A549 (cell line): ENCODE results near the gene ARPC5L. TPM values are rescaled to one million over a fixed set of nuclear protein-coding genes. Genes with fewer than 3 reads are reported as not detected.

Experiments
- ATAC-seq, 2 experiments: fragments of 200-7000 bp in 1 of 2; fragments of >200 bp in 1 of 2; cut with Nextera tagmentation in 1 of 2; cut with Tn5 transposase in 1 of 2; 3 replicates each; pipeline versions ENCODE4 v1.8.0 to v1.9.1; 2018 to 2020; ENCODE audit warnings: mild to moderate bottlenecking in 1 of 2, moderate library complexity in 1 of 2
- CTCF ChIA-PET: fragments of 300-600 bp; sonication (Branson Sonifier 250); formaldehyde crosslinking; extraction: SDS; loops from one replicate; lab custom pipeline; 2021; ENCODE audit warnings: antibody characterized with exemption, inconsistent platforms; lab: Yijun Ruan, JAX
- POLR2A ChIA-PET: fragments of 350-600 bp; formaldehyde crosslinking; extraction: SDS; loops from one replicate; lab custom pipeline; 2021; ENCODE audit warnings: antibody characterized with exemption, inconsistent platforms; lab: Yijun Ruan, JAX
- DNase-seq, 2 experiments: peaks; one replicate each; pipeline versions ENCODE4 v3.0.0 to v3.0.0-alpha.2; 2011 to 2016; ENCODE audit warnings: low read depth in 1 of 2, low spot score in 1 of 2
- FAIRE-seq: peaks from 2 replicates; lab custom pipeline; 2011; peaks lifted over from hg19 to GRCh38; lab: Jason Lieb, UNC
- H3K27ac ChIP-seq, 2 experiments: fragments of >200 bp; sonication (Bioruptor Twin); formaldehyde crosslinking; 3 replicates each; pipeline ENCODE4 v1.5.1; 2016 to 2017
- H3K4me1 ChIP-seq: fragments of >200 bp; sonication (Bioruptor Twin); formaldehyde crosslinking; 3 replicates; pipeline ENCODE4 v1.6.1; 2016
- H3K4me2 ChIP-seq: fragments of >200 bp; sonication (Bioruptor Twin); formaldehyde crosslinking; 3 replicates; pipeline ENCODE4 v1.6.1; 2016
- H3K4me3 ChIP-seq: fragments of >200 bp; sonication (Bioruptor Twin); formaldehyde crosslinking; 3 replicates; pipeline ENCODE4 v1.5.1; 2016
- H3K9me3 ChIP-seq: fragments of >200 bp; sonication (Bioruptor Twin); formaldehyde crosslinking; 3 replicates; pipeline ENCODE4 v1.6.1; 2016
- BCL3 ChIP-seq: fragments of >200 bp; sonication (Bioruptor Twin); formaldehyde crosslinking; IDR thresholded peaks from 3 replicates; pipeline ENCODE4 v1.6.1; 2016
- CHD4 ChIP-seq: fragments of 200-600 bp; sonication (generic); IDR thresholded peaks from 2 replicates; pipeline ENCODE4 v1.6.1; 2016; ENCODE audit warnings: antibody characterized with exemption, mild to moderate bottlenecking, borderline replicate concordance
- EHMT2 ChIP-seq: fragments of 200-600 bp; sonication (generic); IDR thresholded peaks from 2 replicates; pipeline ENCODE4 v1.6.1; 2016; ENCODE audit warnings: antibody characterized with exemption, low read depth, mild to moderate bottlenecking, moderate library complexity
- EP300 ChIP-seq, 2 experiments: fragments of >200 bp; sonication (Bioruptor Twin); formaldehyde crosslinking; IDR thresholded peaks; 2 replicates in 1 of 2; 3 replicates in 1 of 2; pipeline ENCODE4 v1.6.1; 2016 to 2017
- ESRRA ChIP-seq: fragments of 150-350 bp; IDR thresholded peaks from 2 replicates; pipeline ENCODE4 v1.6.1; 2014; ENCODE audit warnings: mild to moderate bottlenecking, low read length, borderline replicate concordance
- FOSL2 ChIP-seq, 2 experiments: fragments of 450-650 bp in 1 of 2; fragments of >200 bp in 1 of 2; sonication (Bioruptor Twin) in 1 of 2; formaldehyde crosslinking; IDR thresholded peaks; 2 replicates each; pipeline versions ENCODE4 v1.5.0 to v1.6.1; 2016 to 2020; ENCODE audit warnings: mild to moderate bottlenecking in 1 of 2, moderate library complexity in 1 of 2
- GATA3 ChIP-seq: IDR thresholded peaks from 2 replicates; pipeline ENCODE4 v1.6.1; 2012; ENCODE audit warnings: borderline replicate concordance
- HES2 ChIP-seq: fragments of >200 bp; sonication (Bioruptor Twin); formaldehyde crosslinking; IDR thresholded peaks from 2 replicates; pipeline ENCODE4 v1.6.1; 2016
- HEYL ChIP-seq: fragments of 250-450 bp; sonication (Bioruptor Pico); IDR thresholded peaks from 2 replicates; pipeline ENCODE4 v1.8.0; 2021; ENCODE audit warnings: mild to moderate bottlenecking, moderate library complexity
- HOXB13 ChIP-seq: fragments of 250-450 bp; sonication (Bioruptor Pico); IDR thresholded peaks from 2 replicates; pipeline ENCODE4 v1.5.0; 2020; ENCODE audit warnings: low read depth, mild to moderate bottlenecking, moderate library complexity
- JUNB ChIP-seq: fragments of >200 bp; sonication (Bioruptor Twin); formaldehyde crosslinking; IDR thresholded peaks from 2 replicates; pipeline ENCODE4 v1.6.1; 2016
- KDM1A ChIP-seq: fragments of 200-600 bp; sonication (generic); IDR thresholded peaks from 2 replicates; pipeline ENCODE4 v1.6.1; 2016; ENCODE audit warnings: low read depth, mild to moderate bottlenecking
- KDM5A ChIP-seq: fragments of 200-600 bp; sonication (generic); IDR thresholded peaks from 2 replicates; pipeline ENCODE4 v1.6.1; 2016; ENCODE audit warnings: antibody characterized with exemption, mild to moderate bottlenecking
- PBX3 ChIP-seq: IDR thresholded peaks from 2 replicates; pipeline ENCODE4 v1.6.1; 2012
- PHF8 ChIP-seq: fragments of 200-600 bp; sonication (generic); IDR thresholded peaks from 2 replicates; pipeline ENCODE4 v1.6.1; 2016; ENCODE audit warnings: low read depth, mild to moderate bottlenecking, antibody characterized with exemption, moderate library complexity, borderline replicate concordance
- POLR2AphosphoS2 ChIP-seq: conservative IDR thresholded peaks from 2 replicates; pipeline ENCODE4 v1.6.1; 2012; ENCODE audit warnings: low read length, improper control_type of control experiment, inconsistent platforms
- RARB ChIP-seq: fragments of 250-450 bp; sonication (Bioruptor Pico); IDR thresholded peaks from 2 replicates; pipeline ENCODE4 v1.8.0; 2021; ENCODE audit warnings: mild to moderate bottlenecking, moderate library complexity
- SMC3 ChIP-seq: fragments of >200 bp; sonication (Bioruptor Twin); formaldehyde crosslinking; IDR thresholded peaks from 3 replicates; pipeline ENCODE4 v1.6.1; 2018; ENCODE audit warnings: inconsistent platforms
- SREBF2 ChIP-seq: fragments of 450-650 bp; IDR thresholded peaks from 2 replicates; pipeline ENCODE4 v1.6.1; 2014; ENCODE audit warnings: mild to moderate bottlenecking, moderate library complexity
- USF2 ChIP-seq: fragments of 450-650 bp; IDR thresholded peaks from 2 replicates; pipeline ENCODE4 v1.6.1; 2014; ENCODE audit warnings: antibody characterized with exemption
- ZNF302 ChIP-seq: fragments of 250-450 bp; sonication (Bioruptor Pico); IDR thresholded peaks from 2 replicates; pipeline ENCODE4 v1.9.0; 2021; ENCODE audit warnings: inconsistent platforms, mild to moderate bottlenecking, moderate library complexity
- WGBS: methylation state at CpG from one replicate; pipeline ENCODE4 v1.1.6; 2017; ENCODE audit errors: missing lambda C conversion rate; 5-methylcytosine and 5-hydroxymethylcytosine counted together
- polyA plus RNA-seq, 4 experiments: library from polyadenylated mRNA; depleted of rRNA in 3 of 4; stranded (reverse); fragments of >200 nt; fragmentation: RNase III in 1 of 4; extraction: RNeasy Plus Mini Kit Qiagen cat#74134 plus additional on column Dnase treatment in 1 of 4; gene quantifications; 2 replicates in 3 of 4; 3 replicates in 1 of 4; pipeline ENCODE4 v1.2.3, GENCODE V29; 2011 to 2017
- TF ChIP-seq, protein P1 (sequence below): fragments of 200-600 bp; sonication (generic); IDR thresholded peaks from 2 replicates; pipeline ENCODE4 v1.6.1; 2016; ENCODE audit warnings: antibody characterized with exemption, mild to moderate bottlenecking, moderate library complexity

ARPC5L gene
- polyA plus RNA-seq, 2 of the 4 experiments (the other 2 are of a cell fraction): 59.4 to 62.8 TPM

- H3K4me2 ChIP-seq: peak overlapping the region; percentile 53
- ATAC-seq (no peak), DNase-seq (peak in 1 of 2 experiments; percentile 77)
- CTCF ChIA-PET: interaction anchor here (5.5 to 43.0 kb wide), 4 partner anchors 14 to 63 kb away, joined by 84 to 2512 read pairs (median 292); partner anchors contain the start of genes ARPC5L, NR6A1, OLFML2A and RPL35
- peaks cover 20% of the 10 kb centered on the region for H3K4me1 ChIP-seq
- TF ChIP-seq EP300 (IDR thresholded peaks at IDR 0.05) (peak in 1 of 2 experiments; percentile 15; a peak in 1 of 5 replicates), FOSL2 (IDR thresholded peaks at IDR 0.05) (no peak), FOSL2 (CRISPR knock-in tag; IDR thresholded peaks at IDR 0.05) (no peak), KDM5A (no peak), HES2 (no peak)
- TF ChIP-seq, all 56 proteins: peak for 1
- POLR2A ChIA-PET: interaction anchor here (0.8 to 0.9 kb wide), 2 partner anchors 11 to 18 kb away, joined by 3 read pairs; no protein-coding TSS in a partner anchor
- FAIRE-seq: peak; percentile 81
- no peaks in the 10 kb centered on the region for H3K9me3 ChIP-seq
- 47% methylated on average over 10 of the region's 10 CpGs for WGBS
- no peak overlapping the region for H3K4me3 ChIP-seq
- H3K27ac ChIP-seq: peak overlapping the region; percentile 50 to 70; a peak in 5 of 6 replicates
Measured at GRCh38 chr9:124849801-124850200, 12.1 kb upstream of the ARPC5L start.

- no peak for DNase-seq
- Histone ChIP-seq H3K4me3 (peak overlapping the region; percentile 45; the same call in 2 of the 3 replicates), H3K4me1 (peaks cover 23% of the 10 kb centered on the region), H3K9me3 (no peaks in the 10 kb centered on the region), H3K4me2 (peak overlapping the region; percentile 86), H3K27ac (peak overlapping the region; percentile 53 to 81)
- CTCF ChIA-PET: interaction anchor here (0.6 to 43.0 kb wide), 37 partner anchors 12 to 532 kb away, joined by 3 to 2512 read pairs (median 6); partner anchors contain the start of genes ARPC5L, NR6A1, OLFML2A and RPL35
- WGBS: 72% methylated on average over 13 of the region's 13 CpGs
- POLR2A ChIA-PET: interaction anchor here (0.6 to 5.5 kb wide), 8 partner anchors 10 to 389 kb away, joined by 3 to 52 read pairs (median 4); partner anchors contain the start of genes ARPC5L, HSPA5, NR6A1 and OLFML2A
- TF ChIP-seq GATA3 (no peak), HOXB13 (CRISPR knock-in tag) (no peak), SREBF2 (no peak)
- ATAC-seq: peak in 1 of 2 experiments; percentile 0; a peak in 1 of 6 replicates
- FAIRE-seq: no peak
Measured at GRCh38 chr9:124852121-124852828, 9.7 kb upstream of the ARPC5L start.

DNA sequence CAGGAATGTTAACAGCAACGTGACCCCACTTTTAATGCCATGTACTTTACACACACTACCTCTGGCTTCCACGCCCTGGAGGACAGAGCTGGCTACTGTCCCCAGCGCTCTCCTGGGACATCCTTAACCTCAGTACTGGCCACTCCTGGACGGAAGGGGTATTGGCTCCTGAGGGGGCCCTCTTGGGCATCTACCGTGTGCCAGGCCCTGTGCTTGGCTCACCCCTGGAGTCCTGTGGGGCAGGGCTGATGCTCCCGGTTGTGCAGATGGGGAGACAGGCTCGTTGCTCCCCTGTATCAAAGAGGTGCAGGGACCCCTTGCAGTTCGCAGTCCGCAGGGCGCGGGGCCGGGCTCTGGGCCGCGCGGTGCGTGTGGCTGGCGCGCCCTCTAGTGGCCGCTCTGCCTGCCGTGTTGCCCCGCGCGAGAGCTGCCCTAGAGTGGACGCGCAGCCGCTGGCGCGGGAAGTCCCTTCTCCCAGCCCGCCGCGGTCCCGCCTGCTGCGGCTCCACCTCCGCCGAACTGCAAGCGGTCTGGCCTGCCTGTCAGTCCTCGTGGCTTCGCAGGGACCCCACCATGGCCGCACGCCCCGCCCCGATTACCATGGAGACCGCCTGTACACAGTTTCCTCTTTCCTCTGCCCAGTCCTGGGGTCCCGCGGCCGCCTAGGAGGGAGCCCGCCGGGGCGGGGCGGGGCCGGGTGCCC is 8.9 kb upstream of the ARPC5L start, which contains the start of gene WDR38:
Gene WDR38, plus strand, starts transcription at position 632 of the 703 bp plus-strand sequence. CDS start 72 bp downstream, outside the sequence.
- peak; percentile 73 to 85 for ATAC-seq
- Histone ChIP-seq H3K4me3 (peak within 1 kb of the TSS; percentile 45), H3K4me1 (peaks cover 30% of the 10 kb centered on the region), H3K9me3 (no peaks in the 10 kb centered on the region), H3K27ac (peak within 1 kb of the TSS; percentile 53 to 81), H3K4me2 (peak within 1 kb of the TSS; percentile 86)
- FAIRE-seq: peak; percentile 36
- DNase-seq: peak; percentile 87 to 98
- POLR2A ChIA-PET: interaction anchor here (1.0 to 5.5 kb wide), 7 partner anchors 9 to 389 kb away, joined by 3 to 52 read pairs (median 4); partner anchors contain the start of genes ARPC5L, HSPA5, NR6A1 and OLFML2A
- CTCF ChIA-PET: interaction anchor here (0.6 to 43.0 kb wide), 56 partner anchors 11 to 531 kb away, joined by 3 to 2512 read pairs (median 4); partner anchors contain the start of genes ARPC5L, NR6A1, OLFML2A and RPL35
- WGBS: 1% methylated on average over 25 of the region's 51 CpGs
- TF ChIP-seq SMC3 (peak; percentile 100), USF2 (no peak), ZNF302 (CRISPR knock-in tag) (no peak), KDM5A (peak; percentile 98), HEYL (CRISPR knock-in tag) (no peak), RARB (CRISPR knock-in tag) (no peak), HOXB13 (CRISPR knock-in tag) (no peak), KDM1A (no peak), EP300 (IDR thresholded peaks at IDR 0.05) (no peak), PHF8 (no peak), POLR2AphosphoS2 (no peak), EHMT2 (no peak), BCL3 (no peak), PBX3 (no peak), CHD4 (no peak), ESRRA (no peak), JUNB (no peak)
- TF ChIP-seq, protein P1, sequence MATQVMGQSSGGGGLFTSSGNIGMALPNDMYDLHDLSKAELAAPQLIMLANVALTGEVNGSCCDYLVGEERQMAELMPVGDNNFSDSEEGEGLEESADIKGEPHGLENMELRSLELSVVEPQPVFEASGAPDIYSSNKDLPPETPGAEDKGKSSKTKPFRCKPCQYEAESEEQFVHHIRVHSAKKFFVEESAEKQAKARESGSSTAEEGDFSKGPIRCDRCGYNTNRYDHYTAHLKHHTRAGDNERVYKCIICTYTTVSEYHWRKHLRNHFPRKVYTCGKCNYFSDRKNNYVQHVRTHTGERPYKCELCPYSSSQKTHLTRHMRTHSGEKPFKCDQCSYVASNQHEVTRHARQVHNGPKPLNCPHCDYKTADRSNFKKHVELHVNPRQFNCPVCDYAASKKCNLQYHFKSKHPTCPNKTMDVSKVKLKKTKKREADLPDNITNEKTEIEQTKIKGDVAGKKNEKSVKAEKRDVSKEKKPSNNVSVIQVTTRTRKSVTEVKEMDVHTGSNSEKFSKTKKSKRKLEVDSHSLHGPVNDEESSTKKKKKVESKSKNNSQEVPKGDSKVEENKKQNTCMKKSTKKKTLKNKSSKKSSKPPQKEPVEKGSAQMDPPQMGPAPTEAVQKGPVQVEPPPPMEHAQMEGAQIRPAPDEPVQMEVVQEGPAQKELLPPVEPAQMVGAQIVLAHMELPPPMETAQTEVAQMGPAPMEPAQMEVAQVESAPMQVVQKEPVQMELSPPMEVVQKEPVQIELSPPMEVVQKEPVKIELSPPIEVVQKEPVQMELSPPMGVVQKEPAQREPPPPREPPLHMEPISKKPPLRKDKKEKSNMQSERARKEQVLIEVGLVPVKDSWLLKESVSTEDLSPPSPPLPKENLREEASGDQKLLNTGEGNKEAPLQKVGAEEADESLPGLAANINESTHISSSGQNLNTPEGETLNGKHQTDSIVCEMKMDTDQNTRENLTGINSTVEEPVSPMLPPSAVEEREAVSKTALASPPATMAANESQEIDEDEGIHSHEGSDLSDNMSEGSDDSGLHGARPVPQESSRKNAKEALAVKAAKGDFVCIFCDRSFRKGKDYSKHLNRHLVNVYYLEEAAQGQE: no peak
